Measurements from ENCODE around the gene OR4C11.

OR4C11 gene

GRCh38 chr11:55607545-55607944, at the start of gene OR4C11:
Gene OR4C11 (minus strand): TSS chr11:55607645. CDS start chr11:55604373, 3,272 bp downstream.
- no peak for DNase-seq

- DNase-seq, result no peak
These were observed 47.7 kb upstream of the OR4C11 start for GRCh38 chr11:55655096-55655495.

DNA sequence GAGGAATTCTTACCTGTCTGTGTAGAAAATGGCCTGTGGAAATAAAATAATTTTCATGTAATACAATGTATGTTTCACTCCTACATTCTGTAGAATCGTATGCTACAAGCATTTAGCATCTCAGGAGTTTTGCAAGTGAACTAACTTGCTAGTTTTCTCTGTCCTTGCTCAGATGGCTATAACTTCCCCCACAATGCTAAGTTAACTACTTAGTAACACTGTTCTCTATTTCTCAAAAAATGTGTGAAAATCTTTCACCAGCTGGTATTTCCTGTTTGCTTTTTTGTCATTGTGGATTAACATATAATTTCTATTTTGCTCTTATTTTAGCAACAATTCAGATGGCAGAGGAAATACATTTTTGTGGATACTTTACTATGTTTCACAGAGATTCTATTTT, 45.1 kb upstream of the OR4C11 start:
- DNase-seq, result no peak

DNA sequence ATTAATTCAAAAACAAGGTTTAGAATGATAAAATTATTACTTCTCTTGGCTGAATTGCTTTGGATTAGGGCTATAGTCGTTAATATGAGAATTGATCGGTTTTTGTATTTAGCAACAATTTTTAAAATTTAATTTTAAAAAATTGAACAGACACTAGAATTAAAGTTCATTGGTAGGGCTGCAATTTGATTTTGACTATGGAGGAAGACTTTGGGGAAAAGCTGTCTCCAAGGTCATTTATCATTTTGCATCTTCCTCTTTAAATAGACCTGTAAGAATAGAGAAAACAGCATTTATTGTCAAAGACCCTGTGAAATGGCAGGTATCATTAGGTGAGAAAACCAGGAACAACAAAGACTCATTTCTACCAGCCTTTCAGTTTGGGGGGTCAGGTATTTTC, 40.6 kb upstream of the OR4C11 start, which contains the start of gene OR4S2:
Gene OR4S2, plus strand, starts transcription at position 301 of the 400 bp plus-strand sequence. CDS start 2,577 bp downstream, outside the sequence.
- no peak for DNase-seq

- DNase-seq, result no peak
These were observed 27.4 kb upstream of the OR4C11 start, which contains the start of gene OR4P4 for GRCh38 chr11:55634813-55635212. Gene OR4P4 (plus strand): TSS chr11:55635113.

GRCh38 chr11:55624531-55624930, 17.1 kb upstream of the OR4C11 start:
- DNase-seq, result no peak

DNA sequence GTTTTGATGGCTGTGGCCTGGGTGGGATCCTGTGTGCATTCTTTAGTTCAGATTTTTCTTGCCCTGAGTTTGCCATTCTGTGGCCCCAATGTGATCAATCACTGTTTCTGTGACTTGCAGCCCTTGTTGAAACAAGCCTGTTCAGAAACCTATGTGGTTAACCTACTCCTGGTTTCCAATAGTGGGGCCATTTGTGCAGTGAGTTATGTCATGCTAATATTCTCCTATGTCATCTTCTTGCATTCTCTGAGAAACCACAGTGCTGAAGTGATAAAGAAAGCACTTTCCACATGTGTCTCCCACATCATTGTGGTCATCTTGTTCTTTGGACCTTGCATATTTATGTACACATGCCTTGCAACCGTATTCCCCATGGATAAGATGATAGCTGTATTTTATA, 34.9 kb downstream of the OR4C11 start:
- no peak for DNase-seq

DNA sequence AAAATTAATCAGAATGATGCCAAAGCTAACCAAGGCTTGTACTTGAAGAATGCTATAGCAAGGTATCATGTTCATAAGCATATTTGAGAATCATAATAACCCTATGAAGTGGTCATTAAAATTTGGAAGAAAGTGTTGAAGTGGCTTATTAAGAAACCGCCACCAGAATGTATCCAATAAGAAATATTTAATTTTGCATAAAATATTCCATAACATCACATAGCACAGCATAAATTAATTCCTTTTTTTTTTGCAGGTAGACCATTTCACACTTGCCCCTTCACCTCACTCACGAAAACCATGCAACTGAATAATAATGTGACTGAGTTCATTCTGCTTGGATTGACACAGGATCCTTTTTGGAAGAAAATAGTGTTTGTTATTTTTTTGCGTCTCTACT, 35.6 kb downstream of the OR4C11 start, which contains the start of gene OR4C16:
Gene OR4C16, plus strand, starts transcription at position 301 of the 400 bp plus-strand sequence. Its CDS starts 0 bp downstream, at position 301.
- no peak for DNase-seq

DNA sequence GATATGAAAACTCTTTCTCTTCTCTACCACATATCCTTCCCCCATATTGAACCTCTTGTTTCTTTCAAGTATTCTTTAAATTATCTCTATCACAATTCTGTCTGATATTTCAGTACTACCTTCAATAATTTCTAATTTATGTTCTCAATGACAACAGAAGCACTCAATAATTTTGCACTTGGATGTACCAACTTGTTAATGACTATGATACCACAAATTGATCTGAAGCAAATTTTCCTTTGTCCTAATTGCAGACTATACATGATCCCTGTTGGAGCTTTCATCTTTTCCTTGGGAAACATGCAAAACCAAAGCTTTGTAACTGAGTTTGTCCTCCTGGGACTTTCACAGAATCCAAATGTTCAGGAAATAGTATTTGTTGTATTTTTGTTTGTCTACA, 53.3 kb downstream of the OR4C11 start, which contains the start of gene OR4C15:
Gene OR4C15, plus strand, starts transcription at position 301 of the 400 bp plus-strand sequence. Its CDS starts 0 bp downstream, at position 301.
- DNase-seq, result no peak
